ENCODE results near the gene PROM1. TPM values are rescaled to one million over a fixed set of nuclear protein-coding genes. Genes with fewer than 3 reads are reported as not detected.

The PROM1 gene
- total and polyA plus RNA-seq, 4 donors = 1.2 to 5.2 (median 3.7) TPM

- TF ChIP-seq CTCF (IDR thresholded peaks at IDR 0.05; ENCODE audit: low read depth, low read length, missing input control) (no peak), TAF1 (conservative IDR thresholded peaks at IDR 0.05) (no peak), MAX (IDR thresholded peaks at IDR 0.05) (no peak), HNF4A (conservative IDR thresholded peaks at IDR 0.05) (no peak), EGR1 (IDR thresholded peaks at IDR 0.05; ENCODE audit: low read depth in 2 of 2) (no peak)
Observed at GRCh38 chr4:16125571-16126445, 42.0 kb upstream of the PROM1 start (continued).

DNA sequence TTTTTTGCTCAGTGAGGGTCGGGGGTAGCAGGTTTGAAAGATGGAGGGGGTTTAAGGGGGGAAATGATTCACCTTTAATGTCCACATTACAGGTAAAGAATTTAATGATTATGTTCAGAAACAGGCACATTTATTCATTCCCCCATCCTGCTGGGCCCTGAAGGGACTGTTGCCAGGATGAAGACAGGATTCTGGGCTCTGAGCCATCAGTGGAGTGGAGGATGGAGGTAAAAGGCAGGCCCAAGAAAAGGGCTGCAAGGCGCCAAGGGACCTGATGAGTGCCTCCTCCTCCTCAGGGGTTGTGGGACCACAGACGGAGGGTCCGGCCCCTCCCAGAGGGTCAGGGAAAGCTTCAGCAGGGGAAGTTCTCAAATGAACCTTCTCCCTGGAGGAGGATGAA is 40.4 kb upstream of the PROM1 start:
- no peaks in the 10 kb centered on the region for H3K27me3 ChIP-seq (ENCODE audit: control insufficient read depth in 4 of 4, insufficient read depth in 4 of 4, low read length in 3 of 4)
- TF ChIP-seq EGR1 (IDR thresholded peaks at IDR 0.05; ENCODE audit: low read depth in 2 of 2) (no peak), CTCF (IDR thresholded peaks at IDR 0.05; ENCODE audit: low read depth, low read length, missing input control) (no peak), YY1 (IDR thresholded peaks at IDR 0.05) (no peak), HNF4G (IDR thresholded peaks at IDR 0.05) (no peak), RXRA (IDR thresholded peaks at IDR 0.05) (no peak), RAD21 (IDR thresholded peaks at IDR 0.05) (no peak), TAF1 (conservative IDR thresholded peaks at IDR 0.05) (no peak), SP1 (IDR thresholded peaks at IDR 0.05) (no peak), ATF3 (IDR thresholded peaks at IDR 0.05) (no peak), MAX (IDR thresholded peaks at IDR 0.05) (no peak), GABPA (IDR thresholded peaks at IDR 0.05 in 1 of 2, conservative IDR thresholded peaks at IDR 0.05 in 1 of 2) (no peak), FOXA1 (IDR thresholded peaks at IDR 0.05) (no peak)
- TF ChIP-seq, protein P1, sequence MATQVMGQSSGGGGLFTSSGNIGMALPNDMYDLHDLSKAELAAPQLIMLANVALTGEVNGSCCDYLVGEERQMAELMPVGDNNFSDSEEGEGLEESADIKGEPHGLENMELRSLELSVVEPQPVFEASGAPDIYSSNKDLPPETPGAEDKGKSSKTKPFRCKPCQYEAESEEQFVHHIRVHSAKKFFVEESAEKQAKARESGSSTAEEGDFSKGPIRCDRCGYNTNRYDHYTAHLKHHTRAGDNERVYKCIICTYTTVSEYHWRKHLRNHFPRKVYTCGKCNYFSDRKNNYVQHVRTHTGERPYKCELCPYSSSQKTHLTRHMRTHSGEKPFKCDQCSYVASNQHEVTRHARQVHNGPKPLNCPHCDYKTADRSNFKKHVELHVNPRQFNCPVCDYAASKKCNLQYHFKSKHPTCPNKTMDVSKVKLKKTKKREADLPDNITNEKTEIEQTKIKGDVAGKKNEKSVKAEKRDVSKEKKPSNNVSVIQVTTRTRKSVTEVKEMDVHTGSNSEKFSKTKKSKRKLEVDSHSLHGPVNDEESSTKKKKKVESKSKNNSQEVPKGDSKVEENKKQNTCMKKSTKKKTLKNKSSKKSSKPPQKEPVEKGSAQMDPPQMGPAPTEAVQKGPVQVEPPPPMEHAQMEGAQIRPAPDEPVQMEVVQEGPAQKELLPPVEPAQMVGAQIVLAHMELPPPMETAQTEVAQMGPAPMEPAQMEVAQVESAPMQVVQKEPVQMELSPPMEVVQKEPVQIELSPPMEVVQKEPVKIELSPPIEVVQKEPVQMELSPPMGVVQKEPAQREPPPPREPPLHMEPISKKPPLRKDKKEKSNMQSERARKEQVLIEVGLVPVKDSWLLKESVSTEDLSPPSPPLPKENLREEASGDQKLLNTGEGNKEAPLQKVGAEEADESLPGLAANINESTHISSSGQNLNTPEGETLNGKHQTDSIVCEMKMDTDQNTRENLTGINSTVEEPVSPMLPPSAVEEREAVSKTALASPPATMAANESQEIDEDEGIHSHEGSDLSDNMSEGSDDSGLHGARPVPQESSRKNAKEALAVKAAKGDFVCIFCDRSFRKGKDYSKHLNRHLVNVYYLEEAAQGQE (IDR thresholded peaks at IDR 0.05) = no peak
- H3K27ac ChIP-seq (ENCODE audit: low read depth in 1 of 2, low read length in 2 of 2) = no peak overlapping the region
- H3K4me3 ChIP-seq (ENCODE audit: low read depth in 1 of 3, low read length in 3 of 3) = no peak overlapping the region
- H3K4me1 ChIP-seq (ENCODE audit: control insufficient read depth in 4 of 4, insufficient read depth in 4 of 4, low read length in 3 of 4) = peaks cover 0 to 1% (median 0%) of the 10 kb centered on the region in 4 donors
- WGBS = 89% methylated on average over 4 of the region's 4 CpGs
- H3K36me3 ChIP-seq (ENCODE audit: control insufficient read depth in 4 of 4, insufficient read depth in 3 of 4, low read depth in 1 of 4, low read length in 3 of 4) = no peaks in the 10 kb centered on the region
- no peaks in the 10 kb centered on the region for H3K9me3 ChIP-seq (ENCODE audit: control insufficient read depth in 4 of 4, low read length in 3 of 4)
- DNase-seq (ENCODE audit: low spot score) = no peak
- no peak overlapping the region for H3K9ac ChIP-seq (ENCODE audit: low read depth in 1 of 2, low read length in 2 of 2)
